Measurements from ENCODE around the gene STAM.

- TF ChIP-seq CTCF (IDR thresholded peaks at IDR 0.05), result no peak
- no peak for TF ChIP-seq EP300 (IDR thresholded peaks at IDR 0.05)
Measured at GRCh38 chr10:17751781-17752445, 108.0 kb downstream of the STAM start, which contains the start of gene TMEM236.
